Adipose tissue (tissue), 3 donors: ENCODE results near the gene PATE1. TPM values are rescaled to one million over a fixed set of nuclear protein-coding genes. Genes with fewer than 3 reads are reported as not detected.
"Not testable (repeated sequence)": the region's sequence is repeated elsewhere in the genome, so short reads cannot be mapped to it uniquely, and the experiment has no call there.

Experiments used
- H3K27ac ChIP-seq: one replicate; pipeline ENCODE4 v1.5.1; 2013; ENCODE audit warnings: low read depth, low read length
- WGBS, 3 donors: extraction: QIAGEN DNeasy Blood & Tissue Kit; methylation state at CpG; one replicate each; pipeline ENCODE4 v1.1.7; 2013; 5-methylcytosine and 5-hydroxymethylcytosine counted together
- polyA plus RNA-seq, 3 donors: library from polyadenylated mRNA; stranded (reverse); fragments of 200-250 nt; gene quantifications; one replicate each; pipeline ENCODE4 v1.2.3, GENCODE V29; 2013
- donor health status: healthy with polysubstance abuse.
- donor health status: Bipolar disorder and iron deficiency.
- donor health status: healthy.

PATE1 gene, protein sequence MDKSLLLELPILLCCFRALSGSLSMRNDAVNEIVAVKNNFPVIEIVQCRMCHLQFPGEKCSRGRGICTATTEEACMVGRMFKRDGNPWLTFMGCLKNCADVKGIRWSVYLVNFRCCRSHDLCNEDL
- polyA plus RNA-seq: not detected

DNA sequence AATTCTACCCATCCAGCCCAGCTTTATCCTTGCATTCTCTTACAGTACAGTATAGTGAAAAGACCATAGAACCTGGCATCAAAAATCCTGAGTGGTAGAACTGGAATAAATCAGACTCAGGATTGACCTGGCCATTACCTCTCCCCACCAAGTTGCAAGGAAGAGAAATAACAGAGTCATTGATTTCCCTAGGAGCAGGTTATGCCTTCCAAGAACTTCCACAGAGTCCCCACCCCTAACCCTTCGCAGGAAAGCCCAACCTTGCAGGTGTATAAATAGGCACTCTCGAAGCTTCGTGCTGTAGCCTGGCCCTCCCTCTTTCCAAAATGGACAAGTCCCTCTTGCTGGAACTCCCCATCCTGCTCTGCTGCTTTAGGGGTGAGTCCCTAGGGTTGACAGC is at the start of gene PATE1:
PATE1 (plus strand) TSS at position 301 of the 400 bp plus-strand sequence; CDS start at position 327, 26 bp downstream.
- WGBS, 3 donors: 65 to 88% (median 84%) methylated on average over 3 of the region's 3 CpGs
- no peak within 1 kb of the TSS for H3K27ac ChIP-seq

DNA sequence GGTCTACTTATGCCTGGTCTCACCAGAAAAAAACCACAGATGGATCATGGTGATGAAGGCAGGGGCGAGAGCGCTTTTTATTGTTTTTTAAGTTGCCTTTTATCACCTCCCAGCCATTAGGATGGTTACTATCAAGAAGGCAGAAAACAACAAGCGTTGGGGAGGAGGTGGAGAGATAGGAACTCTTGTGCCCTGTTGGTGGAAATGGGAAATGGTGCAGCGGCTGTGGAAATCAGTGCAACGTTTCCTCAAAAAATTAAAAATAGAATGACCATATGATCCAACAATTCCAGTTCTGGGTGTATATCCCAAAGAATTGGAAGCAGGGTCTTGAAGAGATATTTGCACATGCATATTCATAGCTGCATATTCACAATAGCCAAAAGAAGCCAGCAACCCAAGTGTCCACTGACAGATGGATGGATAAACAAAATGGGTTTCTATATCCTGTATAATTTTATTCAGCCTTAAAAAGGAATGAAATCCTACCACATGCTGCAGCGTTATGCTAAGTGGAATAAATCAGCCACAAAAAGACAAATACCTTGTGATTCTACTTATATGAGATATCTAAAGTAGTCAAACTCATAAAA is 45.0 kb upstream of the PATE1 start:
- WGBS, 3 donors: 76 to 80% (median 77%) methylated on average over 6 of the region's 6 CpGs

DNA sequence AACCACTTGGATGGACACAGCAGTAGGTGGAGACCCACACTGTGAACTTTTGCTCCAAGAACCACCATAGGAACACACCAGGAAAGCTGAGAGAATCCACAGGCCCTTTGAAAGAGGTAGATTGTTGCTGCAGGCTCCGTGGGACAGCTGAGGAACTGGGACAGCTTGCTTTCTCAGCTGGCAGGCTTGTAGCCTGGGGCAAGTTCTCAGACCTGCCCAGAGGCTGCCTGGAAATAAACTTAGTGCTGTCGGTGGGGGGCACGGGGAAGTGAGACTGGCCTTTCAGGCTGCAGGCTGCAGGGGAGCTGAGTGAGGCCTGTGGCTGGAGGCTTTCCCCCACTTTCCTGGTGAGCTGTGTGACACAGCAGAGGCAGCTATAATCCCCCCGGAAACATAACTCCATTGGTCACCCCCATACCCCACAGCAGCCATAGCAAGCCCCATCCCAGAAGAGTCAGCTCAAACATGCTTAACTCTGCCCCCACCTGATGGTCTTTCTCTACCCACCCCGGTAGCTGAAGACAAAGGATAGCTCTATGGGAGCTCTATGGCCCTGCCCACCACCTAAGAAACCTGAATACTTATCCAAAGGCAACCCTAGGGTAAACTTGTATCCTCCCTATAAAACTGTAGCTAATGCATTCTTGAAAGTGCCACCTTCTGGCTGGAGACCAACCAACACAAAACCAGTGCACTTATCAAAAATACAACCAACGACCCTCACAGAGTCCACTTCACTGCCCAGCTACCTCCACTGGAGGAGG is 44.0 kb upstream of the PATE1 start:
- WGBS, 3 donors: 34 to 52% (median 43%) methylated on average over 6 of the region's 6 CpGs
- H3K27ac ChIP-seq: no peak overlapping the region

More for the DNA sequence above, 45.0 kb upstream of the PATE1 start:
- no peak overlapping the region for H3K27ac ChIP-seq

DNA sequence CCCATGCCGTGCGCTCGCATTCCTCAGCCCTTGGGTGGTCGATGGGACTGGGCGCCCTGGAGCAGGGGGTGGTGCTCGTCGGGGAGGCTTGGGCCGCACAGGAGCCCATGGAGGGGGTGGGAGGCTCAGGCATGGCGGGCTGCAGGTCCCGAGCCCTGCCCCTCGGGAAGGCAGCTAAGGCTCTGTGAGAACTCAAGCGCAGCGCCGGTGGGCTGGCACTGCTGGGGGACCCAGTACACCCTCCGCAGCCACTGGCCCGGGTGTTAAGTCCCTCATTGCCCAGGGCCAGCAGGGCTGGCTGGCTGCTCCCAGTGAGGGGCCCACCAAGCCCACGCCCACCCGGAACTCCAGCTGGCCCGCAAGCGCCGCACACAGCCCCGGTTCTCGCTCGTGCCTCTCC is 41.4 kb upstream of the PATE1 start:
- not testable (repeated sequence) for H3K27ac ChIP-seq
- 90 to 94% (median 91%) methylated on average over 19 to 24 of the region's 24 CpGs for WGBS, 3 donors

DNA sequence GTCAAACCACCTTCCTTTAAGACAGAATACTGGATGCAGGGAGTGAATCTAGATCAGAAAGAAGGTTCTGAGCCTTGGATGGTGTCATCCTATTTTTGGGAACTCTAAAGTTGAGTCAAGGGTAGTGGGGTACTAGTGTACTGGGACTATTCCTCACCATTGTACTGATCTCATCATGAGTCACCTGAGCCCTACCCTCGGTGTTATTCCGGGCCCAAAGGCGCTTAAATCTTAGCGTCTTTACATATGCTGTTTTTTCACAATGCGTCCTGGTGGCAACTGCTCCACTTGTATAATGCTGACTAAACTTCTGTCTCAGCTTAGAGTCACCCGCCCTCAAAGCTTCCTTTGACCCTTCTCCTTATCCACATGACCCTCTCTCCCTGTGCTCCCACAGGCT is 25.3 kb upstream of the PATE1 start:
- no peak overlapping the region for H3K27ac ChIP-seq
- WGBS, 3 donors: 70 to 94% (median 82%) methylated on average over 6 of the region's 6 CpGs

DNA sequence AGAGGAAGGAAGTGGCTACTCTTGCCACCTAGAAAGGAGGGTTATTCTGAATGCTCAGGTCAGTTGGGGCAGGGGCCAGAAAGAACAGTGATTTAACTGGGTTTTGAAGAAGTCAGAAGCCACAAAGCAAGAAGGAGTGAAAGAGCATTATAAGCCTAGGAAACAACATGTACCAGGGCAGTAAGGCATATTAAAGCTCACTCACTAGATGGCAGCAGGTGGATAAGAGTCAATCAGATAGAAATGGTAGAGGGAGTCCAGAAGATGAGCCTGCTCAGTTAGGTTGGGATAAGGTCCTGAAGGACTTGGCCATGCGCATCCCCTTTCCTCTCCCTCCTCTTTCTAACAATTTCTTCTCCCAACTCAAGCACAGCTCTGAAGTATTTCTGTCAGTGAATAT is 22.0 kb upstream of the PATE1 start:
- no peak overlapping the region for H3K27ac ChIP-seq
- 79 to 95% (median 89%) methylated on average over 1 of the region's 1 CpG for whole genome bisulfite sequencing, 3 donors

DNA sequence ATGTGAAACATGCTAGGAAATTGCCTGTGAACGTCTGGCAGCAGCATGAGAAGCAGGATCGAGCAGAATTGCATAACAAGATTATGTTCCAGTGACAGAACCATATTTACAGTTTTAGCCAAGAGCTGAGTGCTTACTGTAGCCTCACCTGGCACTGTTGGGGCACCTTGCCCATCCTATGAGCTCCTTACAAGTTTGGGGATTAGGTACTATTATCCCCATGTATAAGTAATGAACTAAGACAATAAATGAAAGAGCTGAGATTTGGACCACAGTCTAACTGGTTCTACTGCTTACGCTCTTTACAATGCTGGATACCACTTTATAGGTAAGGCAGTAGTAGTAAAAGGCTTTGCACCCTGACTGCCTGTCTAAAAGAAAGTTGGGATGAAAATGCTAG is 17.1 kb upstream of the PATE1 start:
- H3K27ac ChIP-seq: no peak overlapping the region
- 67 to 71% (median 68%) methylated on average over 3 of the region's 3 CpGs for WGBS, 3 donors

DNA sequence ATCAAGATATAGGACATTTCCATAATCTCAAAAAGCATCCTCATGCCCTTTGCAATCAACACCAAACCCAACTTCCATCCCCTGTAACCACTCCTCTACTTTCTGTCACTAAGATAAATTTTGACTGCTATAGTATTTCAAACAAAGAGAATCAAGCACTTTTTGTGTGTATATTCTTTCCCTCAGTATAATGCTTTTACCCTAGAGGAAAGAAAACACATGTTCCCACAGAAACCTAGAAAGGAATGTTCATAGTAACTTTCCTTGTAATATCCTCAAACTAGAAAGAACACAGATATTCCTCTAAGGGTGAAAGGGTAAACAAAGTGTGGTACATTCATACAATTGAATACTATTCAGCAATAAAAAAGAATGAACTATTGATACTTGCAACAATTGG is 5.5 kb upstream of the PATE1 start:
- H3K27ac ChIP-seq: no peak overlapping the region

DNA sequence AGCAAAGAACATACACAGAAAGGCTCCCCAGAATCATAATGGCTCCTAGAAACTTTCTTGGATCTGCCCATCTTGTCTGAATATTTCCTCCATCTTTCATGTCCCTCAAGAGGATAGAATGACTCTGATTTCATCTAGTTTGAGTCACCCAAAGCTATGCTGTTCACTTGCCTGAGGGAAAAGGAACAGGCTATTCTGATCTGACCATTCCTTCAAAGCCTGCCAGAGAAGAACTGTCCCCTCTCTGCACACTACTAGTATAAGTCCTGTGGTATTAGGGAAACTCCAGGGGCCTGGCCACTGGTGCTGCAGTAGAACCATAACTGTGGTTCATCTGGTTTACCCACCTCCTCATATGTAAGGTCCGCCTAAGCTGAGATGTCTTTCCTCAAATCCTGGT is 2.4 kb upstream of the PATE1 start:
- WGBS, 3 donors: 67 to 91% (median 86%) methylated on average over 1 of the region's 1 CpG
- no peak overlapping the region for H3K27ac ChIP-seq

DNA sequence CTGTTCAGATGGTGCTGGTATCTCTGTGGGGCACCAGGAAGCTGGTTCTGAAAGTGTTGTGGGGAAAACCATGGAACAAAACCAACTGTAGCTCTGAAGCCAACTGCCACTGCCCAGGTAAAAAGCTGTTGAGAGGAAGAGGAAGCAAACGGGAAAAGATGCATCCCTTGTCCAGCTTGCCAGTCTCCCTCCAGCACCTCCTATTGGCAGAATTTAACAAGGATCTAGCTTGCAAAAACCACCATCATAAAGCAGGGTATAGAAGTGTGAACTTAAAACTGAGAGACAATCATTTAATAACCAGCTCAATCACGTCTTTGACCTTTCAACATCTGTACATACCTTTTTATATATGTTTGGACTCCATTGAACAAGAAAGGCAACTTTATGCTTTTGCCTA is 4.5 kb downstream of the PATE1 start:
- no peak overlapping the region for H3K27ac ChIP-seq
- WGBS, 3 donors: 35 to 49% (median 45%) methylated on average over 2 of the region's 2 CpGs

DNA sequence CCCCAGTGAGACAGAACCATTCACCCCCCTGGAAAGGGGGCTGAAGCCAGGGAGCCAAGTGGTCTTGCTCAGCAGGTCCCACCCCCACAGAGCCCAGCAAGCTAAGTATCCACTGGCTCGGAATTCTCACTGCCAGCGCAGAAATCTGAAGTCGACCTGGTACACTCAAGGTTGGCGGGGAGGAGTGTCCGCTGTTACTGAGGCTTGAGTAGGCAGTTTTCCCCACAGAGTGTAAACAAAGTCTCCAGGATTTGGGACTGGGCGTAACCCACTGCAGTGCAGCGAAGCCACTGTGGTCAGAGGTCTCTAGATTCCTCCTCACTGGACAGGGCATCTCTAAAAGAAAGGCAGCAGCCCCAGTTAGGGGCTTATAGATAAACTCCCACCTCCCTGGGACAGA is 10.0 kb downstream of the PATE1 start:
- 69 to 80% (median 76%) methylated on average over 7 of the region's 7 CpGs for WGBS, 3 donors
- H3K27ac ChIP-seq: no peak overlapping the region

DNA sequence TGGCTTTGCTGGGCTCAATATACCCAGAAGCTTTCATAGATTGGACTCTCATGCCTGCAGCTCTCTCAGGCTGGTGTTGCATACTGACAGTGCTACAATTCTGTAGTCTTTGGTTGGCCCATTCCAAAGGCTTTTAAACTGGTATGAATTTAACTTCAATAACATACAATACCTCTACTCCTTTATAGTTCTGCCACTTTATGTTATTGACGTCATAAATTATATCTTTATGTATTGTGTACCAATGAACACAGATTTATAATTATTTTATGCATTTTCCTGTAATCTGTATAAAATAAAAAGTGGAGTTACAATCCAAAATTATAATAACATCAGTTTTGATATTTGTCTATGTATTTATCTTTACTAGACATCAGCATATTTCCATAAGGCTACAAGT is 16.4 kb downstream of the PATE1 start:
- 68 to 89% (median 84%) methylated on average over 1 of the region's 1 CpG for WGBS, 3 donors
- H3K27ac ChIP-seq: no peak overlapping the region

DNA sequence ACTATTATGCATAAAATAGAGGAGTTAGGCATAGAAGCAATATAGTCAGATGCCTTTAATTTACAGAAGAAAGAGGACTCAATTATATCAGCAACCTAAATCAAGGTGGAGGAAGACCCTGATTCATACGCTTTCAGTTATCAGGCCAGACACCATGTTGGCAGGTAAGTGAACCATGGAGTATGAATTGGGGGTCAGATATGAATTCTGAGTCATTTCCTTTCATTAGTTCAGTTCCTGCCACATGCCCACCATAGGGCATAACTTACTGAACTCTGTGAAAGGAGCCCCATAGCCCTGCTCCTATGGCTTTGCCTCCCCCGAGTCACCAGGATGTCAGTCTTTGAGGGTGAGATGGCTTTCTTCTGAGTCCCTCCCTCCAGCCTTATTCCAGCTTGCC is 17.4 kb downstream of the PATE1 start:
- WGBS, 3 donors: 88 to 93% (median 93%) methylated on average over 2 of the region's 2 CpGs
- no peak overlapping the region for H3K27ac ChIP-seq

DNA sequence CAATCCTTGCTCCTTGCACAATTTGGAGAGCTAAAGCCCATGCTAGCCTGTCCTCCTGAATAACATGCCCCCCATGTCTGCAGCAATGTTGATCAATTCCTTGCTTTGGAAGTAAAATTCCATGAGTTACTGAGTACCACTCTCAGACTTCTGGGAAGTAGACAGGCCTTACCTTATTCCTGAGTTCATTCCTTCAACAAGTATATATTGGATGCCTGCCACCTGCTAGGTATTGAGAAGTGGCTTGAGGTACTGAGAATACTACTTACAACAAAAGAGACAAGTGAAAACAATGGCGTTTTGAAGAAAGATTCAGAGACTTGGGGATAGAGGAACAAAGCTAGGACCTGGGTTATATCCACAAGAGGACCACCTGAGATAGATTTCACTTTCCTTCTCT is 20.2 kb downstream of the PATE1 start:
- H3K27ac ChIP-seq: no peak overlapping the region
- WGBS, 3 donors: 48 to 80% (median 70%) methylated on average over 1 of the region's 1 CpG

DNA sequence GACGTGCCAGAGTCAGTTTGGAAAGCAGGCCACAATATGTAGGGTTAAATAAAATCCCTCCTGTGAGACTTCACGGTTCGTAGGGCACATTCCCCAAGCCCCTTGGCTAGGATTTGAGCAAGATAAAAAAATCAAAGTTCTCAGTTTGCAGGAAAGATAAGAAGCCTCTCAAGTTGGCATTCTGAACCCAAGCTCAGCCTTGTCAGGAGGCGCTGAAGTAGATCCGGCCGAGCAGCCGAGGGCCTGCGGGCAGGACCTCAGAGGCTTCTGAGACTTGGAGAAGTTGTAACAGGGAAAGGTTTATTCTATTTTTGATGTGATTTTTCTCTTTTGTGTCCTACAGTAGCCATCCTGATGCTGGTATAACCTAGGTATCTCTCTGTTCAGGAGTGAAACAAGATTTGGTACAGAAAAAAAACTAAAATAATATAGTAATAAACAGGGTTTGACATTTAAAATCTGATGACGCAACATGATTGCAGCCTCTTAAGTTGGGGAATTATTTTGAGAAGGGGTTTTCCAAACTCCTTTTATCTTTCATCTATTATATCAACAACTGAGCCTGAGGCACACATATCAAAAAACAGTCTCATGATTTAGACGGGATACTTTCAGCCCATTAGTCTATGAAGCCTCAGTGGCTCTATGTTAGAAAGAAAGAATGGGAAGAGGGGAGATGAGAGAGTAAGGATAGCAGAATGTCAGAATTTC is 22.4 kb downstream of the PATE1 start:
- 53 to 56% (median 53%) methylated on average over 10 of the region's 10 CpGs for WGBS, 3 donors
- no peak overlapping the region for H3K27ac ChIP-seq

DNA sequence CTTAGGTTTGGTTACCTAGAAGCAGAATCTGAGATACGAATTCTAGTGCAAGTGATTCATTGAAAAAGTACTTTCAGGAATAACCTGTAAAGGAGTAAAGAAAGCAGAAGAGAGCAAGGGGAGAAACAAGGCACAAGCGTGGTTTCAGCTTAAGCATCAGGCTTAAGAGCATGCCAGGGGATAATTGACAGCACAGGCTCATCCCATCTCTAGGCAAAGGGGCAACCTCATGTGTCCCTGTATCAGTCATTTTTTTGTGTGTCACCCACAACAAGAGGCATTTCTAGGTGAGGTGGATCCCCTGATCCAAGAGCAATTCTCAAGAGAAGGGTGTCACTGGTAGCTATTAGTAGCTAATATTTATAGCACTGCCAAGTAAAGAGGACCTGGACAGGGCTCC is 24.5 kb downstream of the PATE1 start:
- H3K27ac ChIP-seq: no peak overlapping the region
- WGBS, 3 donors: 64 to 81% (median 72%) methylated on average over 2 of the region's 2 CpGs

DNA sequence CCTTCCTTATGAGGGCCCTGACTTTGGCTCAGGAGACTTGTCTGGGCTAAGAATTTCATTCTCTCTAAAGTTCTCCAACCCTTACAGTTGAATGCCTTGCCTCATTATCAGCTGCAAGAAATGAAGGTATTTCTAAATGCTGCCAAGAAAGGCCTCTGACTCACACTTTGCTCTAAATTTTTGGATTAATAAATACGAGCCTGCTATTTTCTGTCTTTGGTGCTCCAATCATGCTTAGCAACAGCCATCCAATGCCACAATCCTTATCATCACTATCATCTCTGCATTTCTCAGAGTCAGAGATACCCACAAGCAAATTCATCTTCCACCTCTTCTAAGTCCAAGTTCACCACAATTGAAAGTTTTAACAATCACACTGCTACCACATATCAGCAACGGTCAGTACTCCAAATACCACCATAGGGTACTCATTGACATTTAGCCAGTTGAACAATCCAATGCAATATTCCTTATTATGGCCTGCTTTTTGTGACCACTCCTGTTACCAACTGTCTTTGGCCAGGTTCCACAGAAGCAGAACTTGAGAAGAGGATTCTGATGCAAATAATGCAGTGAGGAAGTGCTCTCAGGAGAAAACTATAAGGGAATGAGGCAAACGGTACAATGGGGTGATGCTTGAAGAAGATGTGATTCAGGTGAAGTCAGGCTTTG is 26.9 kb downstream of the PATE1 start:
- 54 to 72% (median 61%) methylated on average over 3 of the region's 3 CpGs for WGBS, 3 donors
- no peak overlapping the region for H3K27ac ChIP-seq

DNA sequence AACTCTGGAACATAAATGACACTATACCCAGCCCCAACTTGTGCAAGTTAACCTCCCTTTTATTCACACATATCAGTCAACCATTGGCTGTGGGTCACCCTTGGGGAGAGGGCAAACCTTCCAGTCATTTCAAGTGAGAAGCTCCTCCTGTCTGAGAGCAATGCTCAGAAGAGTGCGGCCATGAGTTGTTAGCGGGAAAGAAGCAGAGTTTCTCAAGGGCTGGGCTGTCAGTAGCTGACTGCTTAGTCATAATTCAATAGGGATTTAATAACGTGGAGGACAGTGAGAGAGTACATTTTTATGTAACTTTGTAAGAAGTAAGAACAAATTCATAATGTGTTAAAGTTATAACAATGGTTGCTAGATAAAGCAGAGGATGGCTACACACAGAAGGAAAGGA is 27.4 kb downstream of the PATE1 start:
- 49 to 63% (median 63%) methylated on average over 3 of the region's 3 CpGs for WGBS, 3 donors
- H3K27ac ChIP-seq: no peak overlapping the region

DNA sequence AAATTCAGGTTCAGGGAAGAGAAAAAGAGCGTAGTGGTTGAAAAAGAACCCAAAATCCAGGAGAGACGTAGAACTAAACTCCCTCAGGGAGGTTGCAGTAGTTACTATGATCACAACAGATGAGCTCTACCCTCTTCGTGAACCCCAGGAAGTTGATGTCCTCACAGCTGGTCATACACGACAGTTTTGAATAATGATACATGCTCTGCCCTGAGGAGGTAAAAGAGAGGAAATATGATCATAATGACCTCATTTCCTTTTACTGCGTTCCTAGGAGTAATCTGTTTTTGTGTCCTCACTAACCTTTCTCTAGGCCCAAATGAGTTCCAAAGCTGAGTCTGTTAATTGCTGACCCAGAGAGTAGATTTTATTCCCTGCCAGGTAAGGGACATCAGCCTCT is 31.2 kb downstream of the PATE1 start:
- WGBS, 3 donors: 42 to 57% (median 42%) methylated on average over 5 of the region's 5 CpGs
- H3K27ac ChIP-seq: no peak overlapping the region
